Stimulated activated naive CD8-positive, alpha-beta T cell treated with anti-CD3 and anti-CD28 coated beads, Interleukin-15, Interleukin-2, amounts not matched to agents 100 U/mL and 50 U/mL, for 24 hours (primary cell): ENCODE measurements around the gene FAM3A.
"Not testable (repeated sequence)": the region's sequence is repeated elsewhere in the genome, so short reads cannot be mapped to it uniquely, and the experiment has no call there.

ENCODE experiments used
- ATAC-seq: fragments of 150-1000 bp; cut with Tn5 transposase; one replicate; pipeline ENCODE4 v1.10.0; 2021
- DNase-seq: peaks from one replicate; pipeline ENCODE4 v3.0.0; 2021

Gene FAM3A

GRCh38 chrX:154502989-154503388 is 13.0 kb downstream of the FAM3A start:
- DNase-seq (no peak), ATAC-seq (no peak)

GRCh38 chrX:154502098-154502497 is 13.9 kb downstream of the FAM3A start:
- DNase-seq: no peak
- ATAC-seq: no peak

DNA sequence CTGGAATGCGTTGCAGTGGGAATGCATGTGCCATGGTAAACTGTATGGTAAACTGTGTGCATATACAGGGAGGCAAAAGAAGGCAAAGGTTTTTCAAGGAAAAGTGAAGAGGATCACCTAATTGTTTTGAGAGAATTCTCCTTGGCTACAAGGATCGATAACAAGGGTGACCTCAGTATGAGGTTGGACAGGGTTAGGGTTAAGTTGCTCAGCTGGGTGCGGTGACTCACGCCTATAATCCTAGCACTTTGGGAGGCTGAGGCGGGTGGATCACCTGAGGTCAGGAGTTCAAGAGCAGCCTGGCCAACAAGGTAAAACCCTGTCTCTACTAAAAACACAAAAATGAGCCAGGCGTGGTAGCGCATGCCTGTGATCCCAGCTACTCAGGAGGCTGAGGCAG is 14.6 kb downstream of the FAM3A start:
- DNase-seq, ATAC-seq: not testable (repeated sequence)

GRCh38 chrX:154496591-154497137 is 19.4 kb downstream of the FAM3A start:
- ATAC-seq, DNase-seq: not testable (repeated sequence)

GRCh38 chrX:154495472-154495922 is 20.5 kb downstream of the FAM3A start:
- ATAC-seq (no peak), DNase-seq (no peak)

DNA sequence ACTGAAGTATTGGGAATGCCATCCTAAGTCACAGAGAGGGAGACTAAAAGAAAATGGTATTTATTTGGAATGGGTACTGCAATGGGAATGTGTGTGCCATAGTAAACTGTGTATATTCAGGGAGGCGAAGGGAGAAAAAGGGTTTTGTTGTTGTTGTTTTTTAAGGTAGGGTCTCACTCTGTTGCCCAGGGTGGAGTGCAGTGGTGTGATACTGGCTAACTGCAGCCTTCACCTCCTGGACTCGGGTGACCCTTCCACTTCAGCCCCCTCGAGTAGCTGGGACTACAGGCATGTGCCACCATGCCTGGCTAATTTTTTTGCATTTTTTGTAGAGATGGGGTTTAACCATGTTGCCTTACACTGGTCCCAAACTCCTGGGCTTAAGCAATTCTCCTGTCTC is 21.3 kb downstream of the FAM3A start:
- DNase-seq (no peak), ATAC-seq (no peak)

- peak; percentile 91 for ATAC-seq
- DNase-seq: peak; percentile 89
Observed at GRCh38 chrX:154490414-154491083, 25.5 kb downstream of the FAM3A start, which contains the start of gene SLC10A3. Gene SLC10A3 (minus strand): TSS chrX:154490629. CDS start chrX:154488940, 1,689 bp downstream.

- peak; percentile 37 for ATAC-seq
- peak; percentile 35 for DNase-seq
Observed at GRCh38 chrX:154490021-154490413, 26.0 kb downstream of the FAM3A start.

- no peak for ATAC-seq
- no peak for DNase-seq
Observed at GRCh38 chrX:154489182-154489581, 26.9 kb downstream of the FAM3A start.

- no peak for ATAC-seq
- DNase-seq: no peak
Observed at GRCh38 chrX:154488336-154489075, 27.5 kb downstream of the FAM3A start.

- ATAC-seq: no peak
- no peak for DNase-seq
Observed at GRCh38 chrX:154487518-154488290, 28.3 kb downstream of the FAM3A start.

GRCh38 chrX:154486396-154487207 is 29.4 kb downstream of the FAM3A start, which contains the start of gene UBL4A:
Gene UBL4A (minus strand): TSS chrX:154486615. CDS start chrX:154486584, 31 bp downstream.
- ATAC-seq (peak; percentile 30), DNase-seq (peak; percentile 70)

GRCh38 chrX:154486052-154486395 is 30.0 kb downstream of the FAM3A start:
- DNase-seq: peak; percentile 35
- ATAC-seq: no peak

DNA sequence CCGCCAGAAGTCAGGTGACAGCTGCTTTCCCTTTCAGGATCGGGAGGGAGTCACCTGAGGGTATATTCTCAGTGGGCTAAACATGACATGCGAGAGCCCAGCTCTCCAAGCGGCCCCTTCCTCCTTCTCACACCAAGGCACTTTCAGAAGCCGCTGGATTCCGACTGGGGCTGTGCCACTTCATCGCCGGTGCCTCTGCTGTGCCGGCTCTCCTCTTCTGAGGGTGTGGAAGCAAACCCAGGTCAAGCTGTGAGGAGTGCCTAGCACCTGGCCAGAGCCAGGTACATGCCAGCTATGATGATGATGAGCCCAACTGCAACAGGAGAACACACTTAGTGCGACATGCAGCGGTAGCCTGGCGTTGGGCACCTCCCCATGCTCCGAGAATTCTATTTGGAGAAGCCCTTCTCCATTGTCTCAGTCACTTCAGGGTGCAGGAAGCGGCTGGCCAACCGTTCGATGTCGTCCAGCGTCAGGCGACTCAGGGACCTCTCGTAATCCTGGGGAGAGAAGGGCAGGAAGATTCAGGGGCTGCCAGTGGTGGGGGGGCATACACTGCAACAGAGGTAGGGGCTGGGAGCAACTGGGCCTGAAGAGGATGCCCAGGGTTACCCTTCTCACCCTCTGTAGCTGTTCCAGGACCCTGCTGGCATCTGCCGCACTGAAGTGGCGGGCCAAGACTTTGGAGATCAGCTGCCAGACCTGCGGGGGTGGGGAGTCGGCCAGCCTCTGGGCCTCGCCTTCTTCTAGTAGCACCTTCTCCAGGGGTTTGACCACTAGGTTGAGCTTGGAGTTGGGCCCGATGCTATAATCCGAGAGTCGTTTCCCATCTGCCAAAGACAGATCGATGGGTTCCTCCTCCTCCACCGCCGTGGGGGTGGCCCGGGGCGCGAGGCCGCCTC is 30.6 kb downstream of the FAM3A start:
- ATAC-seq: no peak
- no peak for DNase-seq

- DNase-seq (no peak), ATAC-seq (peak; percentile 15)
Observed at GRCh38 chrX:154484255-154485149, 31.5 kb downstream of the FAM3A start.

GRCh38 chrX:154483325-154483724 is 32.7 kb downstream of the FAM3A start:
- DNase-seq (no peak), ATAC-seq (no peak)

- no peak for ATAC-seq
- DNase-seq: no peak
Observed at GRCh38 chrX:154482786-154483185, 33.2 kb downstream of the FAM3A start.

GRCh38 chrX:154481911-154482601 is 34.0 kb downstream of the FAM3A start:
- ATAC-seq: no peak
- DNase-seq: no peak

GRCh38 chrX:154481195-154481594 is 34.8 kb downstream of the FAM3A start:
- ATAC-seq: no peak
- no peak for DNase-seq
